Left ventricle myocardium inferior (tissue), 1 donor: ENCODE measurements around the gene CYP26A1. TPM values are rescaled to one million over a fixed set of nuclear protein-coding genes. Genes with fewer than 3 reads are reported as not detected.

Experiments used
- DNase-seq: peaks from one replicate; pipeline ENCODE4 v3.0.0-alpha.2; 2020
- H3K27ac ChIP-seq: fragments of 200-600 bp; replicated peaks from 2 replicates; pipeline ENCODE4 v1.8.0; 2021
- H3K27me3 ChIP-seq: fragments of 200-600 bp; 2 replicates; pipeline ENCODE4 v1.8.0; 2021; ENCODE audit warnings: low read depth
- H3K36me3 ChIP-seq: fragments of 200-600 bp; 2 replicates; pipeline ENCODE4 v1.8.0; 2021
- H3K4me1 ChIP-seq: fragments of 200-600 bp; 2 replicates; pipeline ENCODE4 v1.8.0; 2021
- H3K4me3 ChIP-seq: fragments of 200-600 bp; 2 replicates; pipeline ENCODE4 v1.8.0; 2021; ENCODE audit warnings: mild to moderate bottlenecking, moderate library complexity
- H3K9me3 ChIP-seq: fragments of 200-600 bp; replicated peaks from 2 replicates; pipeline ENCODE4 v1.8.0; 2021
- intact Hi-C: fragments of 100-400 bp; cut with micrococcal nuclease; formaldehyde crosslinking; loops from one replicate; pipeline ENCODE4 v1.11.0; 2022
- total RNA-seq: library from RNA; stranded (reverse); fragmentation: NEBNext Ultra II Directional; extraction: Animal tissue kit (Norgen Biotek cat#: 25700); gene quantifications from one replicate; pipeline ENCODE4 v1.2.1, GENCODE V29; 2021
- TF ChIP-seq, protein P1 (sequence below): fragments of 200-600 bp; IDR thresholded peaks from 2 replicates; pipeline ENCODE4 v1.8.0; 2021; ENCODE audit warnings: antibody characterized with exemption, mild to moderate bottlenecking, borderline replicate concordance
- donor health status: DM: no; HTN: yes; CAD: no; lungs with severe emphysema.

The CYP26A1 gene
- total RNA-seq, 1 donor from 2014 or later = not detected

DNA sequence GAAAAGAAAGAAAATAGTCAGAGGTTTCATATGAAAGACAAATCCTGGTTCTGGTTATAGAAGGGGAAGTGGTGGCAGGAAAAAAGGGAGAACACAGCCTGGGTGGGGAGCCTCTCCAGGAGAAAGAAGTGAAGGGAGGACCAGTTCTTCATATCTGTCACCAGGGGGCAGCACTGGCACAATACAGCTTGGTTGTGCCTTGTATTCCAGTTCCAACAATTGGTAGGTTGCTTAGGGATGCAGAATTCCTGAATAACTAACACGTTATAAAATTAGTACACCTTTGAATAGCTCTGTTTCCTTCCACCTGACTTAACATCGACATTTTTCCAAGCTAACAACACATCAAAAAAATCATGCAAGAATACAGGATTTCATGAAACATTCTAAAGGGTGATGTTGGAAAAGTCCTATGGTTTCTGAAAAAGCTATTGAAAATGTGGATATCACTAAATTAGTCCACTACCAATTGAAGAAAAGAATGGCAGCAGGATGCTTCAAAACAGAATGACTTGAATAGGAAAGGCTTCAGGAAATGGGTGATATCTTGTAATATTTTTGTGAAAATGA, 52.9 kb downstream of the CYP26A1 start:
- peaks cover 15% of the 10 kb centered on the region for H3K27me3 ChIP-seq
- DNase-seq = no peak
- TF ChIP-seq, protein P1, sequence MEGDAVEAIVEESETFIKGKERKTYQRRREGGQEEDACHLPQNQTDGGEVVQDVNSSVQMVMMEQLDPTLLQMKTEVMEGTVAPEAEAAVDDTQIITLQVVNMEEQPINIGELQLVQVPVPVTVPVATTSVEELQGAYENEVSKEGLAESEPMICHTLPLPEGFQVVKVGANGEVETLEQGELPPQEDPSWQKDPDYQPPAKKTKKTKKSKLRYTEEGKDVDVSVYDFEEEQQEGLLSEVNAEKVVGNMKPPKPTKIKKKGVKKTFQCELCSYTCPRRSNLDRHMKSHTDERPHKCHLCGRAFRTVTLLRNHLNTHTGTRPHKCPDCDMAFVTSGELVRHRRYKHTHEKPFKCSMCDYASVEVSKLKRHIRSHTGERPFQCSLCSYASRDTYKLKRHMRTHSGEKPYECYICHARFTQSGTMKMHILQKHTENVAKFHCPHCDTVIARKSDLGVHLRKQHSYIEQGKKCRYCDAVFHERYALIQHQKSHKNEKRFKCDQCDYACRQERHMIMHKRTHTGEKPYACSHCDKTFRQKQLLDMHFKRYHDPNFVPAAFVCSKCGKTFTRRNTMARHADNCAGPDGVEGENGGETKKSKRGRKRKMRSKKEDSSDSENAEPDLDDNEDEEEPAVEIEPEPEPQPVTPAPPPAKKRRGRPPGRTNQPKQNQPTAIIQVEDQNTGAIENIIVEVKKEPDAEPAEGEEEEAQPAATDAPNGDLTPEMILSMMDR = no peak
- peaks cover 36% of the 10 kb centered on the region for H3K9me3 ChIP-seq
- no peaks in the 10 kb centered on the region for H3K36me3 ChIP-seq
- no peak overlapping the region for H3K4me3 ChIP-seq
- intact Hi-C loops = no loop called here
- H3K4me1 ChIP-seq = no peaks in the 10 kb centered on the region
- H3K27ac ChIP-seq = no peak overlapping the region

Other genes with a start within 250 kb of the CYP26A1 start
- 17.2 TPM for gene EXOC6, start 225.4 kb upstream of the CYP26A1 start, total RNA-seq
- gene CYP26C1, start 13.1 kb upstream of the CYP26A1 start, total RNA-seq = not detected